Measurements from ENCODE around the gene LZTR1. TPM values are rescaled to one million over a fixed set of nuclear protein-coding genes. Genes with fewer than 3 reads are reported as not detected.

LZTR1 gene
- total and polyA plus RNA-seq, 4 donors = 7.9 to 32.5 (median 13.2) TPM

DNA sequence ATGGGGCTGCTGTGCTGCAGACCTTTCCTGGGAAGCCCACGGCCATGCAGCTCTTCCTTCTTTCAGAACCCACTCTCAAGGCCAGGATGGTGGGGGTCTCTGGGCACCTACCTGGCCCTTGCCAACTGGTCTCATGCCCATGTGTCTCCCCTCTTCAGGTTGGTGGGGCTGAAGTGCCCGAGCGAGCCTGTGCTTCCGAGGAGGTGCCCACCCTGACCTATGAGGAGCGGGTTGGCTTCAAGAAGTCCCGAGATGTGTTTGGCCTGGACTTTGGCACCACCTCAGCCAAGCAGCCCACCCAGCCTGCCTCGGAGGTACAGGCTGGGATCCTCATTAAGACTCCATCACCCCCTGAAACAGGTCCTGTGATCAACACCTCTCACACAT is 10.0 kb downstream of the LZTR1 start (continued):
- TF ChIP-seq JUND (IDR thresholded peaks at IDR 0.05) (no peak), TAF1 (conservative IDR thresholded peaks at IDR 0.05) (no peak), SP1 (IDR thresholded peaks at IDR 0.05) (no peak), FOXA1 (IDR thresholded peaks at IDR 0.05) (no peak), HNF4A (conservative IDR thresholded peaks at IDR 0.05) (no peak)
- TF ChIP-seq, protein P1, sequence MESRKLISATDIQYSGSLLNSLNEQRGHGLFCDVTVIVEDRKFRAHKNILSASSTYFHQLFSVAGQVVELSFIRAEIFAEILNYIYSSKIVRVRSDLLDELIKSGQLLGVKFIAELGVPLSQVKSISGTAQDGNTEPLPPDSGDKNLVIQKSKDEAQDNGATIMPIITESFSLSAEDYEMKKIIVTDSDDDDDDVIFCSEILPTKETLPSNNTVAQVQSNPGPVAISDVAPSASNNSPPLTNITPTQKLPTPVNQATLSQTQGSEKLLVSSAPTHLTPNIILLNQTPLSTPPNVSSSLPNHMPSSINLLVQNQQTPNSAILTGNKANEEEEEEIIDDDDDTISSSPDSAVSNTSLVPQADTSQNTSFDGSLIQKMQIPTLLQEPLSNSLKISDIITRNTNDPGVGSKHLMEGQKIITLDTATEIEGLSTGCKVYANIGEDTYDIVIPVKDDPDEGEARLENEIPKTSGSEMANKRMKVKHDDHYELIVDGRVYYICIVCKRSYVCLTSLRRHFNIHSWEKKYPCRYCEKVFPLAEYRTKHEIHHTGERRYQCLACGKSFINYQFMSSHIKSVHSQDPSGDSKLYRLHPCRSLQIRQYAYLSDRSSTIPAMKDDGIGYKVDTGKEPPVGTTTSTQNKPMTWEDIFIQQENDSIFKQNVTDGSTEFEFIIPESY (IDR thresholded peaks at IDR 0.05) = no peak

DNA sequence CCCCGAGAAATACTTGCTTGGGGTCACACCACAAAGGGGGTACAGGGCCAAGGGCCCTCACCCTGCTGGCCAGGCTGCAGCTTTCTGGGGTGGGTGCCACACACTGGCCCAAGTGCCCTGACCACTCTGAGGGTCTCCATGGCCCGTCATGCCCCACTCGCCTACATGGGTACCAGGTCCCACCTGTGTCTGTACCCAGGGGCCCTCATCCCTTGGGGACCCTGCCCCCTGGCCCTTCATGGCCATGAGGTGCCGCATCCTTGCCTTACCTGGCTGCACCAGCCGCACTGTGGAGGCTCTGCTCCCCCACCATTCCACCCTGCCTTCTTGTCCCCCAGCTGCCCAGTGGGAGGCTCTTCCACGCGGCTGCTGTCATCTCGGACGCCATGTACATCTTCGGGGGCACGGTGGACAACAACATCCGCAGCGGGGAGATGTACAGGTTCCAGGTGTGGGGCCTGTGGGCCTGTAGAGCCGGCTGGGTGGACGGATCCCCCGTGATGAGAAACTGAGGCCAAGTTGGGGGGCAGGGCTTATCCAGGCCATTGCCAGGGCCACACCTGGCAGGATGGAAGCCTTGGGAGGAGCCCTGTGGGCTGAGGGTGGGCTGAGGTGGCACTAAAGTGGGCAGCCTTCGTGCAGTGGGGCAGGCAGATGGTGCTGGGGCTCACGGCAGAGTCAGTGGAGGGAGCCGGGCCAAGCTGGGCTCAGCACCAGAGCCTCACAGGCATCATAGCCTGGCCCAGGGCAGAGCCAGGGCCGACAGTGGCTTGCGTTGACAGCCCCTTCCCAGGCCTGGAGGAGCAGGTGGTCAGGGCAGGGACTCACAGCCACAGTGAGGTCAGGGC is 10.6 kb downstream of the LZTR1 start:
- no peak for DNase-seq (ENCODE audit: low spot score)
- H3K9me3 ChIP-seq (ENCODE audit: control insufficient read depth in 4 of 4, low read length in 3 of 4) = no peaks in the 10 kb centered on the region
- H3K27me3 ChIP-seq (ENCODE audit: control insufficient read depth in 4 of 4, insufficient read depth in 4 of 4, low read length in 3 of 4) = no peaks in the 10 kb centered on the region
- peaks cover 4 to 51% (median 15%) of the 10 kb centered on the region in 4 donors for H3K36me3 ChIP-seq (ENCODE audit: control insufficient read depth in 4 of 4, insufficient read depth in 3 of 4, low read depth in 1 of 4, low read length in 3 of 4)
- no peak overlapping the region for H3K4me3 ChIP-seq (ENCODE audit: low read depth in 1 of 3, low read length in 3 of 3)
- H3K9ac ChIP-seq (ENCODE audit: low read depth in 1 of 2, low read length in 2 of 2) = no peak overlapping the region
- no peaks in the 10 kb centered on the region for H3K4me1 ChIP-seq (ENCODE audit: control insufficient read depth in 4 of 4, insufficient read depth in 4 of 4, low read length in 3 of 4)
- no peak for TF ChIP-seq TAF1 (conservative IDR thresholded peaks at IDR 0.05)
- TF ChIP-seq FOXA1 (IDR thresholded peaks at IDR 0.05) = no peak
- no peak for TF ChIP-seq SP1 (IDR thresholded peaks at IDR 0.05)
- no peak for TF ChIP-seq NR2F2 (IDR thresholded peaks at IDR 0.05)
- TF ChIP-seq RAD21 (IDR thresholded peaks at IDR 0.05) = no peak
- no peak overlapping the region for H3K27ac ChIP-seq (ENCODE audit: low read depth in 1 of 2, low read length in 2 of 2)
- WGBS = 91% methylated on average over 21 of the region's 21 CpGs

GRCh38 chr22:20993304-20994127 is 11.4 kb downstream of the LZTR1 start:
- Histone ChIP-seq H3K27ac (ENCODE audit: low read depth in 1 of 2, low read length in 2 of 2) (no peak overlapping the region), H3K4me3 (ENCODE audit: low read depth in 1 of 3, low read length in 3 of 3) (no peak overlapping the region), H3K27me3 (ENCODE audit: control insufficient read depth in 4 of 4, insufficient read depth in 4 of 4, low read length in 3 of 4) (no peaks in the 10 kb centered on the region), H3K4me1 (ENCODE audit: control insufficient read depth in 4 of 4, insufficient read depth in 4 of 4, low read length in 3 of 4) (no peaks in the 10 kb centered on the region), H3K9me3 (ENCODE audit: control insufficient read depth in 4 of 4, low read length in 3 of 4) (no peaks in the 10 kb centered on the region), H3K9ac (ENCODE audit: low read depth in 1 of 2, low read length in 2 of 2) (no peak overlapping the region), H3K36me3 (ENCODE audit: control insufficient read depth in 4 of 4, insufficient read depth in 3 of 4, low read depth in 1 of 4, low read length in 3 of 4) (peaks cover 5 to 53% (median 13%) of the 10 kb centered on the region in 4 donors)
- WGBS = 96% methylated on average over 29 of the region's 29 CpGs
- TF ChIP-seq, protein P1 (IDR thresholded peaks at IDR 0.05) = no peak
- TF ChIP-seq FOXA2 (IDR thresholded peaks at IDR 0.05) (no peak), SP1 (IDR thresholded peaks at IDR 0.05) (no peak), EGR1 (IDR thresholded peaks at IDR 0.05; ENCODE audit: low read depth in 2 of 2) (no peak), GABPA (IDR thresholded peaks at IDR 0.05 in 1 of 2, conservative IDR thresholded peaks at IDR 0.05 in 1 of 2) (no peak)
- TF ChIP-seq, protein P2, sequence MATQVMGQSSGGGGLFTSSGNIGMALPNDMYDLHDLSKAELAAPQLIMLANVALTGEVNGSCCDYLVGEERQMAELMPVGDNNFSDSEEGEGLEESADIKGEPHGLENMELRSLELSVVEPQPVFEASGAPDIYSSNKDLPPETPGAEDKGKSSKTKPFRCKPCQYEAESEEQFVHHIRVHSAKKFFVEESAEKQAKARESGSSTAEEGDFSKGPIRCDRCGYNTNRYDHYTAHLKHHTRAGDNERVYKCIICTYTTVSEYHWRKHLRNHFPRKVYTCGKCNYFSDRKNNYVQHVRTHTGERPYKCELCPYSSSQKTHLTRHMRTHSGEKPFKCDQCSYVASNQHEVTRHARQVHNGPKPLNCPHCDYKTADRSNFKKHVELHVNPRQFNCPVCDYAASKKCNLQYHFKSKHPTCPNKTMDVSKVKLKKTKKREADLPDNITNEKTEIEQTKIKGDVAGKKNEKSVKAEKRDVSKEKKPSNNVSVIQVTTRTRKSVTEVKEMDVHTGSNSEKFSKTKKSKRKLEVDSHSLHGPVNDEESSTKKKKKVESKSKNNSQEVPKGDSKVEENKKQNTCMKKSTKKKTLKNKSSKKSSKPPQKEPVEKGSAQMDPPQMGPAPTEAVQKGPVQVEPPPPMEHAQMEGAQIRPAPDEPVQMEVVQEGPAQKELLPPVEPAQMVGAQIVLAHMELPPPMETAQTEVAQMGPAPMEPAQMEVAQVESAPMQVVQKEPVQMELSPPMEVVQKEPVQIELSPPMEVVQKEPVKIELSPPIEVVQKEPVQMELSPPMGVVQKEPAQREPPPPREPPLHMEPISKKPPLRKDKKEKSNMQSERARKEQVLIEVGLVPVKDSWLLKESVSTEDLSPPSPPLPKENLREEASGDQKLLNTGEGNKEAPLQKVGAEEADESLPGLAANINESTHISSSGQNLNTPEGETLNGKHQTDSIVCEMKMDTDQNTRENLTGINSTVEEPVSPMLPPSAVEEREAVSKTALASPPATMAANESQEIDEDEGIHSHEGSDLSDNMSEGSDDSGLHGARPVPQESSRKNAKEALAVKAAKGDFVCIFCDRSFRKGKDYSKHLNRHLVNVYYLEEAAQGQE (IDR thresholded peaks at IDR 0.05) = no peak
- TF ChIP-seq, protein P3, sequence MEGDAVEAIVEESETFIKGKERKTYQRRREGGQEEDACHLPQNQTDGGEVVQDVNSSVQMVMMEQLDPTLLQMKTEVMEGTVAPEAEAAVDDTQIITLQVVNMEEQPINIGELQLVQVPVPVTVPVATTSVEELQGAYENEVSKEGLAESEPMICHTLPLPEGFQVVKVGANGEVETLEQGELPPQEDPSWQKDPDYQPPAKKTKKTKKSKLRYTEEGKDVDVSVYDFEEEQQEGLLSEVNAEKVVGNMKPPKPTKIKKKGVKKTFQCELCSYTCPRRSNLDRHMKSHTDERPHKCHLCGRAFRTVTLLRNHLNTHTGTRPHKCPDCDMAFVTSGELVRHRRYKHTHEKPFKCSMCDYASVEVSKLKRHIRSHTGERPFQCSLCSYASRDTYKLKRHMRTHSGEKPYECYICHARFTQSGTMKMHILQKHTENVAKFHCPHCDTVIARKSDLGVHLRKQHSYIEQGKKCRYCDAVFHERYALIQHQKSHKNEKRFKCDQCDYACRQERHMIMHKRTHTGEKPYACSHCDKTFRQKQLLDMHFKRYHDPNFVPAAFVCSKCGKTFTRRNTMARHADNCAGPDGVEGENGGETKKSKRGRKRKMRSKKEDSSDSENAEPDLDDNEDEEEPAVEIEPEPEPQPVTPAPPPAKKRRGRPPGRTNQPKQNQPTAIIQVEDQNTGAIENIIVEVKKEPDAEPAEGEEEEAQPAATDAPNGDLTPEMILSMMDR (IDR thresholded peaks at IDR 0.05; ENCODE audit: low read depth, low read length, missing input control) = no peak
- TF ChIP-seq, protein P4, sequence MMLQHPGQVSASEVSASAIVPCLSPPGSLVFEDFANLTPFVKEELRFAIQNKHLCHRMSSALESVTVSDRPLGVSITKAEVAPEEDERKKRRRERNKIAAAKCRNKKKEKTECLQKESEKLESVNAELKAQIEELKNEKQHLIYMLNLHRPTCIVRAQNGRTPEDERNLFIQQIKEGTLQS (IDR thresholded peaks at IDR 0.05) = no peak
- DNase-seq (ENCODE audit: low spot score) = no peak

Measured in liver (tissue), 9 donors.